ENCODE data around the gene SLMAP. TPM values are rescaled to one million over a fixed set of nuclear protein-coding genes. Genes with fewer than 3 reads are reported as not detected.
"Not testable (repeated sequence)": the region's sequence is repeated elsewhere in the genome, so short reads cannot be mapped to it uniquely, and the experiment has no call there.

SLMAP gene
- total RNA-seq, 1 donor from 2014 or later = 71.4 TPM

GRCh38 chr3:57872606-57873005 is 116.5 kb downstream of the SLMAP start:
- Histone ChIP-seq H3K79me2 (ENCODE audit: insufficient read depth, low read length) (no peaks in the 10 kb centered on the region), H3K4me2 (ENCODE audit: low read length) (no peak overlapping the region), H3K9me3 (ENCODE audit: insufficient read depth, low read depth, low read length) (no peaks in the 10 kb centered on the region), H3K27me3 (ENCODE audit: insufficient read depth, low read length) (no peaks in the 10 kb centered on the region), H3K36me3 (ENCODE audit: insufficient read depth, low read length) (peaks cover 2% of the 10 kb centered on the region), H3K9ac (ENCODE audit: low read length) (no peak overlapping the region), H4K20me1 (ENCODE audit: insufficient read depth, low read length) (no peaks in the 10 kb centered on the region), H3K4me1 (ENCODE audit: insufficient read depth, low read length) (no peaks in the 10 kb centered on the region), H3K4me3 (ENCODE audit: insufficient read depth, low read depth, low read length) (no peak overlapping the region), H3K27ac (ENCODE audit: low read depth, low read length) (no peak overlapping the region), H2AFZ (ENCODE audit: low read depth, low read length) (no peak overlapping the region)
- TF ChIP-seq EZH2 (IDR thresholded peaks at IDR 0.05; ENCODE audit: insufficient read depth, low read length) (no peak), CTCF (IDR thresholded peaks at IDR 0.05; ENCODE audit: insufficient read depth, low read depth, low read length) (no peak)
- Mint-ChIP-seq H3K4me3 (ENCODE audit: unreplicated experiment) (no peak overlapping the region), H3K36me3 (ENCODE audit: low read depth, unreplicated experiment) (no peaks in the 10 kb centered on the region), H3K27ac (ENCODE audit: unreplicated experiment) (no peak overlapping the region), H3K9me3 (ENCODE audit: unreplicated experiment) (no peaks in the 10 kb centered on the region), H3K27me3 (ENCODE audit: low read depth, unreplicated experiment) (no peaks in the 10 kb centered on the region), H3K4me1 (ENCODE audit: low read depth, unreplicated experiment) (peaks cover 6% of the 10 kb centered on the region)
- no peak for FAIRE-seq
- DNase-seq (ENCODE audit: low read depth) = peak; percentile 73

GRCh38 chr3:57876632-57877031 is 120.5 kb downstream of the SLMAP start:
- H3K9ac ChIP-seq (ENCODE audit: low read length) = no peak overlapping the region
- no peaks in the 10 kb centered on the region for H3K36me3 ChIP-seq (ENCODE audit: insufficient read depth, low read length)
- no peaks in the 10 kb centered on the region for H3K27me3 Mint-ChIP-seq (ENCODE audit: low read depth, unreplicated experiment)
- FAIRE-seq = no peak
- DNase-seq (ENCODE audit: low read depth) = no peak
- TF ChIP-seq CTCF (IDR thresholded peaks at IDR 0.05; ENCODE audit: insufficient read depth, low read depth, low read length) (no peak), EZH2 (IDR thresholded peaks at IDR 0.05; ENCODE audit: insufficient read depth, low read length) (no peak)
- no peak overlapping the region for H3K4me3 ChIP-seq (ENCODE audit: insufficient read depth, low read depth, low read length)
- H3K9me3 Mint-ChIP-seq (ENCODE audit: unreplicated experiment) = no peaks in the 10 kb centered on the region
- no peak overlapping the region for H3K4me3 Mint-ChIP-seq (ENCODE audit: unreplicated experiment)
- no peaks in the 10 kb centered on the region for H4K20me1 ChIP-seq (ENCODE audit: insufficient read depth, low read length)
- H2AFZ ChIP-seq (ENCODE audit: low read depth, low read length) = no peak overlapping the region
- no peaks in the 10 kb centered on the region for H3K79me2 ChIP-seq (ENCODE audit: insufficient read depth, low read length)
- H3K4me1 ChIP-seq (ENCODE audit: insufficient read depth, low read length) = no peaks in the 10 kb centered on the region
- H3K4me2 ChIP-seq (ENCODE audit: low read length) = no peak overlapping the region
- H3K27ac Mint-ChIP-seq (ENCODE audit: unreplicated experiment) = no peak overlapping the region
- no peaks in the 10 kb centered on the region for H3K27me3 ChIP-seq (ENCODE audit: insufficient read depth, low read length)
- no peaks in the 10 kb centered on the region for H3K9me3 ChIP-seq (ENCODE audit: insufficient read depth, low read depth, low read length)
- H3K36me3 Mint-ChIP-seq (ENCODE audit: low read depth, unreplicated experiment) = no peaks in the 10 kb centered on the region
- no peak overlapping the region for H3K27ac ChIP-seq (ENCODE audit: low read depth, low read length)
- peaks cover 6% of the 10 kb centered on the region for H3K4me1 Mint-ChIP-seq (ENCODE audit: low read depth, unreplicated experiment)

GRCh38 chr3:57877116-57877515 is 121.0 kb downstream of the SLMAP start:
- Histone ChIP-seq H2AFZ (ENCODE audit: low read depth, low read length) (no peak overlapping the region), H4K20me1 (ENCODE audit: insufficient read depth, low read length) (no peaks in the 10 kb centered on the region), H3K79me2 (ENCODE audit: insufficient read depth, low read length) (no peaks in the 10 kb centered on the region), H3K4me3 (ENCODE audit: insufficient read depth, low read depth, low read length) (no peak overlapping the region), H3K4me1 (ENCODE audit: insufficient read depth, low read length) (no peaks in the 10 kb centered on the region), H3K36me3 (ENCODE audit: insufficient read depth, low read length) (no peaks in the 10 kb centered on the region), H3K27me3 (ENCODE audit: insufficient read depth, low read length) (no peaks in the 10 kb centered on the region), H3K9me3 (ENCODE audit: insufficient read depth, low read depth, low read length) (no peaks in the 10 kb centered on the region), H3K27ac (ENCODE audit: low read depth, low read length) (no peak overlapping the region), H3K9ac (ENCODE audit: low read length) (no peak overlapping the region), H3K4me2 (ENCODE audit: low read length) (no peak overlapping the region)
- H3K27me3 Mint-ChIP-seq (ENCODE audit: low read depth, unreplicated experiment) = no peaks in the 10 kb centered on the region
- DNase-seq (ENCODE audit: low read depth) (peak; percentile 23), FAIRE-seq (no peak)
- H3K27ac Mint-ChIP-seq (ENCODE audit: unreplicated experiment) = no peak overlapping the region
- H3K4me1 Mint-ChIP-seq (ENCODE audit: low read depth, unreplicated experiment) = peaks cover 6% of the 10 kb centered on the region
- no peak overlapping the region for H3K4me3 Mint-ChIP-seq (ENCODE audit: unreplicated experiment)
- no peaks in the 10 kb centered on the region for H3K9me3 Mint-ChIP-seq (ENCODE audit: unreplicated experiment)
- no peaks in the 10 kb centered on the region for H3K36me3 Mint-ChIP-seq (ENCODE audit: low read depth, unreplicated experiment)
- TF ChIP-seq CTCF (IDR thresholded peaks at IDR 0.05; ENCODE audit: insufficient read depth, low read depth, low read length) = no peak
- no peak for TF ChIP-seq EZH2 (IDR thresholded peaks at IDR 0.05; ENCODE audit: insufficient read depth, low read length)

GRCh38 chr3:57884436-57884835 is 128.3 kb downstream of the SLMAP start:
- H3K79me2 ChIP-seq (ENCODE audit: insufficient read depth, low read length); H3K36me3 ChIP-seq (ENCODE audit: insufficient read depth, low read length); H3K27ac ChIP-seq (ENCODE audit: low read depth, low read length); H3K36me3 Mint-ChIP-seq (ENCODE audit: low read depth, unreplicated experiment); H3K27me3 Mint-ChIP-seq (ENCODE audit: low read depth, unreplicated experiment); FAIRE-seq; DNase-seq (ENCODE audit: low read depth); H3K4me1 Mint-ChIP-seq (ENCODE audit: low read depth, unreplicated experiment); H3K27me3 ChIP-seq (ENCODE audit: insufficient read depth, low read length); H3K9ac ChIP-seq (ENCODE audit: low read length); H3K9me3 ChIP-seq (ENCODE audit: insufficient read depth, low read depth, low read length); H3K4me2 ChIP-seq (ENCODE audit: low read length); H4K20me1 ChIP-seq (ENCODE audit: insufficient read depth, low read length); H3K9me3 Mint-ChIP-seq (ENCODE audit: unreplicated experiment); H3K27ac Mint-ChIP-seq (ENCODE audit: unreplicated experiment); H3K4me3 ChIP-seq (ENCODE audit: insufficient read depth, low read depth, low read length); H2AFZ ChIP-seq (ENCODE audit: low read depth, low read length); H3K4me3 Mint-ChIP-seq (ENCODE audit: unreplicated experiment); H3K4me1 ChIP-seq (ENCODE audit: insufficient read depth, low read length): not testable (repeated sequence)
